LNCAP (cell line): ENCODE data around the gene DFFA.

Source experiments
- TF ChIP-seq, protein P1 (sequence below): fragments of 450-650 bp; IDR thresholded peaks from 2 replicates; pipeline ENCODE4 v1.5.1; 2017; ENCODE audit warnings: mild to moderate bottlenecking

Gene DFFA

DNA sequence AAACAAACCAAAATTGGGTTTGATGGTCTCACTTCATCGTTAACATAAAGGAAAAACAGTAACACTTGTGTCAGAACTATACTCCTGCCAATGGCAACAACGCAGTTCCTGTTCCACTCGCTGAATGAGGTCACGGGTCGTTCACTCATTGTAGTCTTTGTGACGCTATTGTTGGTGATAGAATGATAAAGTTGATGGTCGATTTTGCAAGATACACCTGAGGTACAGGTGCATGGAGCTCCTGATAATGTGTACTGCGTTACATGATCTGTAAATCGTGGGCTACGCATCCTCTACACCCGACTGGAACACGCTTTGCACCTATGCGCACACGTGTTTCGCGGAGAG, 42.5 kb downstream of the DFFA start:
- TF ChIP-seq, protein P1, sequence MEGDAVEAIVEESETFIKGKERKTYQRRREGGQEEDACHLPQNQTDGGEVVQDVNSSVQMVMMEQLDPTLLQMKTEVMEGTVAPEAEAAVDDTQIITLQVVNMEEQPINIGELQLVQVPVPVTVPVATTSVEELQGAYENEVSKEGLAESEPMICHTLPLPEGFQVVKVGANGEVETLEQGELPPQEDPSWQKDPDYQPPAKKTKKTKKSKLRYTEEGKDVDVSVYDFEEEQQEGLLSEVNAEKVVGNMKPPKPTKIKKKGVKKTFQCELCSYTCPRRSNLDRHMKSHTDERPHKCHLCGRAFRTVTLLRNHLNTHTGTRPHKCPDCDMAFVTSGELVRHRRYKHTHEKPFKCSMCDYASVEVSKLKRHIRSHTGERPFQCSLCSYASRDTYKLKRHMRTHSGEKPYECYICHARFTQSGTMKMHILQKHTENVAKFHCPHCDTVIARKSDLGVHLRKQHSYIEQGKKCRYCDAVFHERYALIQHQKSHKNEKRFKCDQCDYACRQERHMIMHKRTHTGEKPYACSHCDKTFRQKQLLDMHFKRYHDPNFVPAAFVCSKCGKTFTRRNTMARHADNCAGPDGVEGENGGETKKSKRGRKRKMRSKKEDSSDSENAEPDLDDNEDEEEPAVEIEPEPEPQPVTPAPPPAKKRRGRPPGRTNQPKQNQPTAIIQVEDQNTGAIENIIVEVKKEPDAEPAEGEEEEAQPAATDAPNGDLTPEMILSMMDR, result no peak

DNA sequence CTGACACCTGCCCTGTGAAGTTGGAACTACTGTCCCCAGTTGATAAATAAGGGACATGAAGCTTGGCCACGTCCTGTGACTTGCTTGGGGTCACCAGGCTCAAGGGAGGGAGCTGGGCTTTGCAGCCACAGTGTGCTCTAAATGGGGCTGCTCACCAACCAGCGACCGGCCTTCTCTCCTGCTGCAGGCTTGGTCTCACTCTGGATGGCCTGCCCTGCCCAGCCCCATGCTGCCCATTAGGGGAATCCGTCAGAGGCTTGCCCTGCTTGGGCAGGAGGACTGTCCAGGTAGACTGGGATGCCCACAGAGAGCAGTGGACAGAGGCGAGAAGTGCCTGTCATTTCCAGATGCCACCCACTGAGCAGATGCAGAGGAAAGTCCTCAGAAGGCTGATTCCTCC, 43.3 kb downstream of the DFFA start:
- TF ChIP-seq, protein P1, result no peak

DNA sequence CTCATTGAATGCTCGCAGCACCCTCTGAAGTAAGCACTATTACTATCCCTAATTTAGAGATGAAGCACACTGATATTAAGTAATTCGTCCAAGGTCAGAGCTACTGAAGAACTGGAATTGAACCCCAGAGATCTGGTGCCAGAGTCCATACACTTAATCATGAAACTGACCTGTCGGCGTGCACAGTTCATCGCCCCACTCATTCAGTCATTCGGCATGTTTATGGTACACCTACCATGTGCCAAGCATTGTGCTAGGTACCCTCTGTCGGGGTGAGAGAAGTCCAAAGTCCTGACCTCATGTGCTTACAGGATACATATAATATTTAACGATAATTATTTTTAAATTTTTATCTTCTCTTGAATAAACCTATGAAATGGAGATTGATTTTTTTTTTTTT, 47.7 kb downstream of the DFFA start:
- TF ChIP-seq, protein P1, result no peak

DNA sequence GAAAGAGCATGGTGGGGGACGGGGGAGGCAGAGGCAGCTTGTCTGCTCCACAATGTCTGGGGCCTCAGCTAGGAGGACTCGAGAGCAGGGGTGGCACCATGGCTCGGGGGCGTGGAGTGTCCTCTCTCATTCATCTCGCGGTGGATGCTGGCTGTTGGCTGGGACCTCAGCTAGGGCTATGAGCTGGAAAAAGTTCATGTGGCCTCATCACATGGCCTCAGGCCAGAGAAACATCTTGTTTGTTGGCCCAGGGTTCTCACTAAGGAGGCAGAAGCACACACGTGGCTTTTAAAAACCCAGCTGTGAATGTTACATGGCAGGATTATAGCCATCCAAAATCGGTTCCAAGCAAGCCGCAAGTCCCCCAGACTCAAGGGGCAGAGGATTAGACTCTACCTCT, 48.3 kb downstream of the DFFA start:
- TF ChIP-seq, protein P1, result no peak

DNA sequence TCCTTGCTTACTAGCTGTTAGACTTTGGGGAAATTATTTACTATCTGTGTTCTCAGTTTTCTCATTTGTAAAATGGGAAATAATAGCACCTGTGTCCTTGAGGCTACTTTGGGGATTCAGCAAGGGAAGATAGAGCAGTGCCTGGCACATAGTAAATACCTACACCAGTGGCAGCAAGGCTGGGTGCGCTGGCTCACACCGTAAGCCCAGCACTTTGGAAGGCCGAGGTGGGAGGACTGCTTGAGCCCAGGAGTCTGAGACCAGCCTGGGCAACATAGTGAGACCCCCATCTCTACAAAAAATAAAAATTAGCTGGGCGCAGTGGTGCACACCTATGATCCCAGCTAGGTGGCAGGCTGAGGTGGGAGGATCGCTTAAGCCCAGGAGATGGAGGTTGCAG, 50.7 kb downstream of the DFFA start:
- TF ChIP-seq, protein P1, result no peak

DNA sequence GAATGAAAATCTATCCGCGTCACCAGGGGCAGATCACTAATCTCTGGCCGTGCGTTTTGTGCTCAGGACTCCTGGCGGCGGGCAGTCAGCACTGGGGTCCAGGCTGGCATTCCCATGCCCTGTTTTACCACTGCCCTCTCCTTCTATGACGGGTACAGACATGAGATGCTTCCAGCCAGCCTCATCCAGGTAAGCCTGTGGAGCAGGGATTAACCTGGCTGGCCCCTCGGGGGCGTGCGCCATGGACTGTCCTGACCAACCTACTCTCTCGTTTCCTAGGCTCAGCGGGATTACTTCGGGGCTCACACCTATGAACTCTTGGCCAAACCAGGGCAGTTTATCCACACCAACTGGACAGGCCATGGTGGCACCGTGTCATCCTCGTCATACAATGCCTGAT, 53.0 kb downstream of the DFFA start:
- TF ChIP-seq, protein P1, result no peak

DNA sequence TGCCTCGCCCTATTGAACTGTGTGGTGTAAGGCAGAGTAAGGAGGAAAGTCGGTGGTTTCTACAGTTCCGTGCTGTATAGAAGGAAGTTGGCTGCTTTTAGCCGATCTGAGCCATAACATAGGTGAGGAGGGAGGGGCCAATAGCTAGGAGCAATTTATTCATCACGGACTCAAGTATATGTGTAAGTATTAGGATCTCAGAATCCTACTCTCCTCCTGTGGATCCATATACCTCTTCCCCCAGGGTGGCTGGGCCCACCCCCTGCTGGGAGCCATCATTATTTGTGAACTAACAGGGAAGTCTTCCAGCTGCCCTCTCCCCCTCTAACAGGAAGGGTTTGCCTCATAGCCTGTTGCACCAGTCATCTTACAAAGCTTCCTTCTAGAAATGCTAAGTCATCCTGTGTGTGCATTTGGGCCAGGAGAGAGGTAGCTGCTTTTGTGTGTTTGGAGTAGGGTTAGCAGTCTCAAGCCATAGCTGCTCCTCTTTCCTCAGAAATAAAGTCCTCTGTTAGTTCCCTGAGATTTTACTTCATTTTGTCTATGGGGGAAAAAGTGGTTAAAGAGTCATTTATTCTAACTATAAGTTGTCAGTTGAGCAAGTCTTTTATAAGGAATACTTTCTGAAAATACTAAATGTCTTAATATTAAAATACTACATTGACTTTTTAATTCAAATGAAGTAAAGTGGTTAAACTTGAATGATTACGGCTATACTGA, 57.0 kb downstream of the DFFA start:
- TF ChIP-seq, protein P1, result no peak

DNA sequence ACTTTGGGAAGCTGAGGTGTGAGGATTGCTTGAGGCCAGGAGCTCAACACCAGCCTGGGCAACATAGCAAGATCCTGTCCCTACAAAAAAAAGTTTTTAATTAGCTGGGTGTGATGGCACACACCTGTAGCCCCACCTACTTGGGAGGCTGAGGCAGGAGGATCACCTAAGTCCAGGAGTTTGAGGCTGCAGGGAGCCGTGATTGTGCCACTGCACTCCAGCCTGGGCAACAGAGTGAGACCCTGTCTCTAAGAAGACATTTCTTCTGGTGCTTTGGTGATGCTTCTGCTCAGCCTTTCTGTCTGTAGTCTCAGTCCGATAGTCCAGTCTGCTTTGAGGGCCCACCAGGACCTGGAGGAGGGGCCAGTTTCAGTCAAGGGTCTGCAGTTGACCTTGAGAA, 65.1 kb downstream of the DFFA start:
- TF ChIP-seq, protein P1, result no peak
